Suprapubic skin (tissue), 4 donors: ENCODE results near the gene NCF4. TPM values are rescaled to one million over a fixed set of nuclear protein-coding genes. Genes with fewer than 3 reads are reported as not detected.

Experiments
- DNase-seq, 2 donors: peaks; one replicate each; pipeline ENCODE4 v3.0.0-alpha.2; 2019; ENCODE audit warnings: low spot score in 2 of 2
- H3K27ac ChIP-seq: fragments of 200-600 bp; sonication (generic); one replicate; pipeline ENCODE4 v1.5.1; 2019
- H3K27me3 ChIP-seq: fragments of 200-600 bp; sonication (generic); one replicate; pipeline ENCODE4 v1.5.1; 2019
- H3K36me3 ChIP-seq: fragments of 200-600 bp; sonication (generic); one replicate; pipeline ENCODE4 v1.5.1; 2019
- H3K4me1 ChIP-seq: fragments of 200-600 bp; sonication (generic); one replicate; pipeline ENCODE4 v1.5.1; 2019
- H3K4me3 ChIP-seq: fragments of 200-600 bp; sonication (generic); one replicate; pipeline ENCODE4 v1.5.1; 2019; ENCODE audit warnings: mild to moderate bottlenecking
- H3K9me3 ChIP-seq: fragments of 200-600 bp; sonication (generic); one replicate; pipeline ENCODE4 v1.5.1; 2019
- EP300 ChIP-seq: sonication (generic); formaldehyde crosslinking; IDR thresholded peaks from one replicate; pipeline ENCODE4 v1.6.1; 2017; ENCODE audit warnings: antibody characterized with exemption
- POLR2A ChIP-seq, 2 donors: fragments of 450-650 bp; IDR thresholded peaks; one replicate each; pipeline ENCODE4 v1.6.1; 2017; ENCODE audit warnings: antibody characterized with exemption in 2 of 2, mild to moderate bottlenecking in 2 of 2, moderate library complexity in 2 of 2
- POLR2AphosphoS5 ChIP-seq, 3 donors: sonication (generic); formaldehyde crosslinking; IDR thresholded peaks; one replicate each; pipeline ENCODE4 v1.6.1; 2017; ENCODE audit warnings: antibody characterized with exemption in 3 of 3
- WGBS: methylation state at CpG from one replicate; pipeline ENCODE4 v1.1.5; 2018; 5-methylcytosine and 5-hydroxymethylcytosine counted together
- total RNA-seq, 4 donors: library from RNA; depleted of rRNA; stranded (reverse); fragments of >200 nt; gene quantifications; one replicate each; pipeline ENCODE4 v1.1.0, GENCODE V29; 2016
- TF ChIP-seq, protein P1 (sequence below), 2 donors: fragments of 200-600 bp in 1 of 2; fragments of 450-650 bp in 1 of 2; sonication (generic) in 1 of 2; IDR thresholded peaks; one replicate each; pipeline ENCODE4 v1.5.1; 2016 to 2019; ENCODE audit warnings: antibody characterized with exemption in 2 of 2, mild to moderate bottlenecking in 1 of 2, moderate library complexity in 1 of 2

Gene NCF4
- total RNA-seq, 4 donors from 2014 or later, result 1.1 to 4.5 (median 3.1) TPM

DNA sequence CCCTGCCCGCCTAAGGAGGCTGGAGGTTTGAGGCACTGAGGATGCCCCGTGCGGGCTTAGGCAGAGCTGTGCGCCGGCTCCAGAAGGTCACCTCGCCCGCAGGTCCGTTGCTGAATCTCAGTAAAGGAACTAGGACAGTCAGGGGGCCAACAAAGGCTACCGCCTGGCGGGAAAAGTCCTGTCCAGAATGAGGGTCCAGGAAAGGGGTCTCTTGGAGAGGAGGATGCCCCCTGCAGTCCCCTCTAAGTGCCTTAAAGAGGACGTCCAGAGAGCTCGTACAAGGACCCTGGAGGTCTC, 44.5 kb upstream of the NCF4 start:
- Histone ChIP-seq H3K27ac (no peak overlapping the region), H3K4me1 (peaks cover 15% of the 10 kb centered on the region), H3K36me3 (no peaks in the 10 kb centered on the region), H3K9me3 (no peaks in the 10 kb centered on the region), H3K4me3 (peak overlapping the region; percentile 40), H3K27me3 (peaks cover 79% of the 10 kb centered on the region)
- TF ChIP-seq, protein P1, sequence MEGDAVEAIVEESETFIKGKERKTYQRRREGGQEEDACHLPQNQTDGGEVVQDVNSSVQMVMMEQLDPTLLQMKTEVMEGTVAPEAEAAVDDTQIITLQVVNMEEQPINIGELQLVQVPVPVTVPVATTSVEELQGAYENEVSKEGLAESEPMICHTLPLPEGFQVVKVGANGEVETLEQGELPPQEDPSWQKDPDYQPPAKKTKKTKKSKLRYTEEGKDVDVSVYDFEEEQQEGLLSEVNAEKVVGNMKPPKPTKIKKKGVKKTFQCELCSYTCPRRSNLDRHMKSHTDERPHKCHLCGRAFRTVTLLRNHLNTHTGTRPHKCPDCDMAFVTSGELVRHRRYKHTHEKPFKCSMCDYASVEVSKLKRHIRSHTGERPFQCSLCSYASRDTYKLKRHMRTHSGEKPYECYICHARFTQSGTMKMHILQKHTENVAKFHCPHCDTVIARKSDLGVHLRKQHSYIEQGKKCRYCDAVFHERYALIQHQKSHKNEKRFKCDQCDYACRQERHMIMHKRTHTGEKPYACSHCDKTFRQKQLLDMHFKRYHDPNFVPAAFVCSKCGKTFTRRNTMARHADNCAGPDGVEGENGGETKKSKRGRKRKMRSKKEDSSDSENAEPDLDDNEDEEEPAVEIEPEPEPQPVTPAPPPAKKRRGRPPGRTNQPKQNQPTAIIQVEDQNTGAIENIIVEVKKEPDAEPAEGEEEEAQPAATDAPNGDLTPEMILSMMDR (IDR thresholded peaks at IDR 0.05), result no peak
- TF ChIP-seq POLR2AphosphoS5 (IDR thresholded peaks at IDR 0.05), result no peak
- WGBS, result 3% methylated on average over 8 of the region's 12 CpGs
- DNase-seq, result no peak

DNA sequence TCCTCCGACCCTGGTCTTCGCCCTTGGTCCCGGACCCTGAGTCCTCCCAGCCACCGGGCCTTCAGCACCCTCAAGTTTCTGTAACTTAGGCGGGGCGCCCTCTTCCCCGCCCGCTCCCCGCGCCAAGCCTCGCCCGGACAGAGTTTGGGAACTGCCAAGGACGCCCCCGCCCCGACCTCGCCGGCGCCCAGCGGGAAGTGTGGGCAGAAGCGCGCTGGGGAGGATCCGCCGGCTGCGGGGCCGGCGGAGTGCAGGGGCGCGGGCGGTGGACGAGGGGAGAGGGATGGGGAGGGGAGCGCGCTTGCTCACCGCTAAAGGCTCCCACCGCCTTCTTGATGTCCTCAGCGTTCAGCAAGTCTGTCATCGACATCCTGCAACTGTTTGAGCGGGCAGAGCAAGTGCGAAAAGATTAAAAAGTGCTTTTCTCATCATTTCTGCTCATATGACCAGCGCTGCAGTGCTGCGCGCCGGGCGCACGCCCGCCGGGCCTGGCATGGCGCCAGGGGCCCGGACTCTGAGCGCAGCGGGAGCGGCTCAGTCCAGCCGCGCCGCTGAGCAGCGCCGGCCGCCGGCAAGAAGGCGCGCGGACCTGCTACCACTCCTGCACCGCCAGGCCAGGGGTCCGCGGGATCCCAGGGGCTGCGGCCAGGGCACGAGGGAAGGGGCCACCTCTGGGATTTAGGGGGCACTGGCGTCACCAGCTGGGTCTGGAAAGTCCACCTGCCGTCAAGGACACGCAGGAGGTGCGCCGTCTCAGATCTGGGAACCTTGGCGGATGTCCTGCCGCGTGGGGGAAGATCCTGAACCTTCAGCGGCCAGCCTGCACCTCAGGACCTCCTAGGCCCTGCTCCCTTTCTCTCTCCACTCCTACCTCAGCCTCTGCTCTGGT, 43.9 kb upstream of the NCF4 start, which contains the start of gene PVALB:
Gene PVALB (minus strand): TSS at position 400 of the 889 bp plus-strand sequence. CDS start 30 bp downstream, at position 370.
- Histone ChIP-seq H3K9me3 (no peaks in the 10 kb centered on the region), H3K4me1 (peaks cover 15% of the 10 kb centered on the region), H3K36me3 (no peaks in the 10 kb centered on the region), H3K27me3 (peaks cover 79% of the 10 kb centered on the region), H3K27ac (no peak within 1 kb of the TSS), H3K4me3 (peak within 1 kb of the TSS; percentile 40)
- WGBS, result 5% methylated on average over 24 of the region's 75 CpGs
- DNase-seq, result no peak
- TF ChIP-seq POLR2AphosphoS5 (IDR thresholded peaks at IDR 0.05), result no peak
- TF ChIP-seq, protein P1 (IDR thresholded peaks at IDR 0.05), result no peak
- no peak for TF ChIP-seq POLR2A (IDR thresholded peaks at IDR 0.05)
- TF ChIP-seq EP300, result no peak

DNA sequence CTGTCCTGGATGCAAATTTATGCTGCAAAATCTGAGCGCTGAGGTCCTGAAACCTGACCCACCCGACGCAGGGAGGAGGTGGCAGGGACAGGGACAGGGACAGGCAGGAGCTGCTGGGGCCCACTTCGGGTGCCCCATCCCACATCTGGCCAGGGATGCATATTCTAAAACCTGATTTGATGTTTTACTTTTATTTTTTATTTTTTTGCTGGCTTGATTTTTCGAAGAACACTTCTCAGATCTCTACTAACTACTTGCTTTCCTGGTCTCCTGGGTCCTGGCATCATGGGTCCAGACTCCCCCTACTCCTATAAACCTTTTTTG, 43.3 kb upstream of the NCF4 start:
- no peak for DNase-seq
- Histone ChIP-seq H3K9me3 (no peaks in the 10 kb centered on the region), H3K27me3 (peaks cover 79% of the 10 kb centered on the region), H3K4me3 (peak overlapping the region; percentile 40), H3K36me3 (no peaks in the 10 kb centered on the region), H3K27ac (no peak overlapping the region), H3K4me1 (peaks cover 15% of the 10 kb centered on the region)
- no peak for TF ChIP-seq EP300
- no peak for TF ChIP-seq POLR2A (IDR thresholded peaks at IDR 0.05)
- TF ChIP-seq, protein P1 (IDR thresholded peaks at IDR 0.05), result no peak
- TF ChIP-seq POLR2AphosphoS5 (IDR thresholded peaks at IDR 0.05), result no peak
- 46% methylated on average over 5 of the region's 5 CpGs for WGBS

DNA sequence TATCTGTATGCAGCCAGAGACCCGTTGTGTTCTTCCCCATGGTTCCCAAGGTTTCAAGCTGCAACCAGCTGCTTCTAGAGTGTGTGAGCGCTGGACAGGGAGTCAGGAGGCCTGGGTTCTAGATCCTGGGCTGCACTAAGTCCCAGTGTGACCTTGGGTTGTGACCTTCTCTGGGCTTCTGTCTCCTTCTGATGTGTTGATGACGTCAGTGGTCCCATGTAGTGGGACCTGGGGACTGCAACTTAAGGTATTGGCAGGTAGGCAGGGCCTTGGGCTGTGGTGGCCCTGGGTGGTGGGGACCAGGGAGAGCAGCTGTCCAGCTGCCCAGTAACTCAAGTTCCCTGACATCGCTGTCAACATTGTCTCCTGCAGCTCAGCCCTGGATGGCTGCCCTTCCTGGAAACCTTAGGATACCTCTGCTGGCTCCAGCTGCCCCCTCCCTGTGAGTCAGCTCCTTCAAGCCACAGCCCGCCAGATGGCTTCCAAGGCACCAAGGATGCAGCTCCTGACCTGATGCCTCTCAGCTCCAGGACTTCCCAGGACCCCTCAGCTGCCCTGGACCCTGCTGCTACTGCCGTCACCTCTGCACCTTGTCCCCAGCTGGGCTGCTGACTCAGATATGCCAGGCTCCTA, 42.7 kb upstream of the NCF4 start:
- H3K9me3 ChIP-seq, result no peaks in the 10 kb centered on the region
- H3K4me1 ChIP-seq, result peaks cover 15% of the 10 kb centered on the region
- no peak for TF ChIP-seq POLR2A (IDR thresholded peaks at IDR 0.05)
- TF ChIP-seq EP300, result no peak
- TF ChIP-seq, protein P1 (IDR thresholded peaks at IDR 0.05), result no peak
- no peak for TF ChIP-seq POLR2AphosphoS5 (IDR thresholded peaks at IDR 0.05)
- H3K27ac ChIP-seq, result no peak overlapping the region
- H3K36me3 ChIP-seq, result no peaks in the 10 kb centered on the region
- WGBS, result 73% methylated on average over 3 of the region's 6 CpGs
- DNase-seq, result no peak
- H3K27me3 ChIP-seq, result peaks cover 85% of the 10 kb centered on the region
- no peak overlapping the region for H3K4me3 ChIP-seq

DNA sequence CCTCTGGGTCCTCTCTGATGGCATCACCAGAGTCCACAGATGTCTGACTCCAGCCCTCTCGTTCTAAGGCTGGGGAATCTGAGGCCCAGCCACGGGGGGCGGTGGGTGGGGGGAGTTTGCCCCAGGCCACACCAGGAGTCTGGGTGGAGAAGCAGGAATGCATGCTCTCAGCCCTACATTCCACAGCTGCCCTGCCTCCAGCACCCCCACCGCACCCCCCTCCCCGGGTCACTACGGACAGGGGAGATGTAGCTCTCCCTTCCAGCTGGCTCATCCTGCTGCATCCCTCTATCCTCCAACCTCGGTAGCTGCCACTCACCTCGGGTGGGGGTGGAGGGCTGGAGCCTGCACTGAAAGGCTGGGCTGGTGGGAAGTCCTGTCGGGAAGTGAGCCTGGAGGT, 41.7 kb upstream of the NCF4 start:
- Histone ChIP-seq H3K27ac (no peak overlapping the region), H3K9me3 (no peaks in the 10 kb centered on the region), H3K27me3 (peaks cover 88% of the 10 kb centered on the region), H3K36me3 (no peaks in the 10 kb centered on the region), H3K4me1 (peaks cover 15% of the 10 kb centered on the region), H3K4me3 (no peak overlapping the region)
- WGBS, result 34% methylated on average over 4 of the region's 9 CpGs
- TF ChIP-seq POLR2A (IDR thresholded peaks at IDR 0.05), result no peak
- TF ChIP-seq POLR2AphosphoS5 (IDR thresholded peaks at IDR 0.05), result no peak
- no peak for TF ChIP-seq EP300
- TF ChIP-seq, protein P1 (IDR thresholded peaks at IDR 0.05), result no peak
- DNase-seq, result no peak
